ENCODE results near the gene CRYBB2.

The CRYBB2 gene

GRCh38 chr22:25200967-25201366 is 18.5 kb upstream of the CRYBB2 start:
- TF ChIP-seq FOXP2 (optimal IDR thresholded peaks at IDR 0.05; ENCODE audit: borderline replicate concordance, extremely low read depth, extremely low read length, insufficient read depth): no peak
- no peak for TF ChIP-seq REST (IDR thresholded peaks at IDR 0.05; ENCODE audit: insufficient read depth in 1 of 2, low read depth in 2 of 2, low read length in 2 of 2)
- TF ChIP-seq POLR2AphosphoS5 (IDR thresholded peaks at IDR 0.05; ENCODE audit: low read depth, low read length): no peak
- no peak for TF ChIP-seq TAF1 (IDR thresholded peaks at IDR 0.05; ENCODE audit: borderline replicate concordance, insufficient read depth, low read length)
- TF ChIP-seq SIN3A (IDR thresholded peaks at IDR 0.05; ENCODE audit: borderline replicate concordance, insufficient read depth, low read length): no peak

GRCh38 chr22:25201557-25202273 is 17.7 kb upstream of the CRYBB2 start:
- TF ChIP-seq SIN3A (IDR thresholded peaks at IDR 0.05; ENCODE audit: borderline replicate concordance, insufficient read depth, low read length) (no peak), POLR2AphosphoS5 (IDR thresholded peaks at IDR 0.05; ENCODE audit: low read depth, low read length) (no peak), TAF1 (IDR thresholded peaks at IDR 0.05; ENCODE audit: borderline replicate concordance, insufficient read depth, low read length) (no peak), REST (IDR thresholded peaks at IDR 0.05; ENCODE audit: insufficient read depth in 1 of 2, low read depth in 2 of 2, low read length in 2 of 2) (no peak), FOXP2 (optimal IDR thresholded peaks at IDR 0.05; ENCODE audit: borderline replicate concordance, extremely low read depth, extremely low read length, insufficient read depth) (no peak)

- TF ChIP-seq POLR2AphosphoS5 (IDR thresholded peaks at IDR 0.05; ENCODE audit: low read depth, low read length) (no peak), FOXP2 (optimal IDR thresholded peaks at IDR 0.05; ENCODE audit: borderline replicate concordance, extremely low read depth, extremely low read length, insufficient read depth) (no peak), SIN3A (IDR thresholded peaks at IDR 0.05; ENCODE audit: borderline replicate concordance, insufficient read depth, low read length) (no peak), REST (IDR thresholded peaks at IDR 0.05; ENCODE audit: insufficient read depth in 1 of 2, low read depth in 2 of 2, low read length in 2 of 2) (no peak), TAF1 (IDR thresholded peaks at IDR 0.05; ENCODE audit: borderline replicate concordance, insufficient read depth, low read length) (no peak)
These were observed 17.0 kb upstream of the CRYBB2 start for GRCh38 chr22:25202290-25202921.

- TF ChIP-seq TAF1 (IDR thresholded peaks at IDR 0.05; ENCODE audit: borderline replicate concordance, insufficient read depth, low read length): no peak
- TF ChIP-seq REST (IDR thresholded peaks at IDR 0.05; ENCODE audit: insufficient read depth in 1 of 2, low read depth in 2 of 2, low read length in 2 of 2): no peak
- TF ChIP-seq FOXP2 (optimal IDR thresholded peaks at IDR 0.05; ENCODE audit: borderline replicate concordance, extremely low read depth, extremely low read length, insufficient read depth): no peak
- no peak for TF ChIP-seq SIN3A (IDR thresholded peaks at IDR 0.05; ENCODE audit: borderline replicate concordance, insufficient read depth, low read length)
- TF ChIP-seq POLR2AphosphoS5 (IDR thresholded peaks at IDR 0.05; ENCODE audit: low read depth, low read length): no peak
These were observed 16.4 kb upstream of the CRYBB2 start for GRCh38 chr22:25203082-25203481.
